ENCODE measurements around the gene IGSF10. TPM values are rescaled to one million over a fixed set of nuclear protein-coding genes. Genes with fewer than 3 reads are reported as not detected.
"Not testable (repeated sequence)": the region's sequence is repeated elsewhere in the genome, so short reads cannot be mapped to it uniquely, and the experiment has no call there.

The IGSF10 gene, protein sequence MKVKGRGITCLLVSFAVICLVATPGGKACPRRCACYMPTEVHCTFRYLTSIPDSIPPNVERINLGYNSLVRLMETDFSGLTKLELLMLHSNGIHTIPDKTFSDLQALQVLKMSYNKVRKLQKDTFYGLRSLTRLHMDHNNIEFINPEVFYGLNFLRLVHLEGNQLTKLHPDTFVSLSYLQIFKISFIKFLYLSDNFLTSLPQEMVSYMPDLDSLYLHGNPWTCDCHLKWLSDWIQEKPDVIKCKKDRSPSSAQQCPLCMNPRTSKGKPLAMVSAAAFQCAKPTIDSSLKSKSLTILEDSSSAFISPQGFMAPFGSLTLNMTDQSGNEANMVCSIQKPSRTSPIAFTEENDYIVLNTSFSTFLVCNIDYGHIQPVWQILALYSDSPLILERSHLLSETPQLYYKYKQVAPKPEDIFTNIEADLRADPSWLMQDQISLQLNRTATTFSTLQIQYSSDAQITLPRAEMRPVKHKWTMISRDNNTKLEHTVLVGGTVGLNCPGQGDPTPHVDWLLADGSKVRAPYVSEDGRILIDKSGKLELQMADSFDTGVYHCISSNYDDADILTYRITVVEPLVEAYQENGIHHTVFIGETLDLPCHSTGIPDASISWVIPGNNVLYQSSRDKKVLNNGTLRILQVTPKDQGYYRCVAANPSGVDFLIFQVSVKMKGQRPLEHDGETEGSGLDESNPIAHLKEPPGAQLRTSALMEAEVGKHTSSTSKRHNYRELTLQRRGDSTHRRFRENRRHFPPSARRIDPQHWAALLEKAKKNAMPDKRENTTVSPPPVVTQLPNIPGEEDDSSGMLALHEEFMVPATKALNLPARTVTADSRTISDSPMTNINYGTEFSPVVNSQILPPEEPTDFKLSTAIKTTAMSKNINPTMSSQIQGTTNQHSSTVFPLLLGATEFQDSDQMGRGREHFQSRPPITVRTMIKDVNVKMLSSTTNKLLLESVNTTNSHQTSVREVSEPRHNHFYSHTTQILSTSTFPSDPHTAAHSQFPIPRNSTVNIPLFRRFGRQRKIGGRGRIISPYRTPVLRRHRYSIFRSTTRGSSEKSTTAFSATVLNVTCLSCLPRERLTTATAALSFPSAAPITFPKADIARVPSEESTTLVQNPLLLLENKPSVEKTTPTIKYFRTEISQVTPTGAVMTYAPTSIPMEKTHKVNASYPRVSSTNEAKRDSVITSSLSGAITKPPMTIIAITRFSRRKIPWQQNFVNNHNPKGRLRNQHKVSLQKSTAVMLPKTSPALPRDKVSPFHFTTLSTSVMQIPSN (N-terminal part only)
- total RNA-seq = not detected
- not detected for polyA plus RNA-seq

DNA sequence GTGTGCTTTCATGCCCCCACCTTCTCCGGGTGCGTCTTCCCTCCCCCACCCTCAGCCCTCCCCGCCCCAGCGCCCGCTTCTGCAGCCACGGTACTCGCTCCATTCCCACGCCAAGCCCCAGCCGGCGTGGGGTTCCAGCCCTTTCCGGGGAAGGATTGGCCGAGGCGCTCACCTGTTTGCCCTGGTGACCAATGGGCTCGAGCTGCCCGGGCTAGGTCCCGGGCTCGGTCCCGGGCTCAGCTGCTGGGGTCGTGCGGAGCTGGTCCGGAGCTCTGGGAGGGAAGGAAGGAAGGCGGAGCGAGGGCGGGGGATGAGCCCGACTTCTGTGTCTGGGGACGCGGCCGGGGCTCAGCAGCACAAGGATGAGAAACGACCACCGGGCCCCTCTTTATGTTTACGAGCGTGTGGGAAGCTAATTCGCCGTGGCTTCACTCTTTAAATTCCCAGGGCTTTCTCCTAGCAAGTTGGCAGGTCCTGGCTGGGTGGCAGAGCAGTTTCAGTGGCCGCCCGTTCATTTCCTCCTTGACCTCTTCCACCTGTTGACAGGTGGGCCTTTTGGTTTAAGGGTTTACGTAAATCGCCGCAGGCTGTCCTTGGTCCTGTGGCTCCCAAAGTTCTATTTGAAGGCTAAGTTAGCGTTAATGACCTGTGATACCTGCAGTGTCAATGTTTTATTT lies at the start of gene IGSF10:
Gene IGSF10, minus strand, starts transcription at position 288 of the 677 bp plus-strand sequence. CDS start 2,352 bp downstream, outside the sequence.
- no peak within 1 kb of the TSS for H3K27ac ChIP-seq (ENCODE audit: low read depth, low read length)
- ChIA-PET CTCF (ENCODE audit: partially characterized antibody) (interaction anchor here (1.1 to 1.2 kb wide), 2 partner anchors 12 kb away, joined by 3 read pairs; no protein-coding TSS in a partner anchor), POLR2A (ENCODE audit: partially characterized antibody) (no interaction called here)
- no peak for DNase-seq
- intact Hi-C loops (cut with micrococcal nuclease) = no loop called here
- H3K36me3 ChIP-seq (ENCODE audit: insufficient read depth, low read length) = no peaks in the 10 kb centered on the region
- peaks cover 15 to 17% of the 10 kb centered on the region in 2 donors for H3K27me3 Mint-ChIP-seq
- H3K27ac Mint-ChIP-seq = no peak within 1 kb of the TSS
- no peaks in the 10 kb centered on the region for H3K9me3 ChIP-seq (ENCODE audit: control insufficient read depth in 1 of 2, low read length in 2 of 2)
- no peak within 1 kb of the TSS for H3K4me3 ChIP-seq (ENCODE audit: low read length in 2 of 2)
- no peaks in the 10 kb centered on the region for H3K9me3 Mint-ChIP-seq
- H3K27me3 ChIP-seq (ENCODE audit: insufficient read depth, low read length) = no peaks in the 10 kb centered on the region
- peak within 1 kb of the TSS in 6 of 8 donors; percentile 26 to 67 (median 54) for H3K4me3 Mint-ChIP-seq
- H3K36me3 Mint-ChIP-seq = no peaks in the 10 kb centered on the region
- no peaks in the 10 kb centered on the region for H3K4me1 ChIP-seq (ENCODE audit: insufficient read depth, low read length)
- peaks cover 0 to 6% (median 2%) of the 10 kb centered on the region in 4 donors for H3K4me1 Mint-ChIP-seq

GRCh38 chr3:151509468-151510135 lies 48.7 kb upstream of the IGSF10 start:
- Mint-ChIP-seq H3K9me3 (peaks cover 0 to 15% (median 13%) of the 10 kb centered on the region in 8 donors), H3K27me3 (peaks cover 7 to 13% of the 10 kb centered on the region in 2 donors)
- H3K4me1 Mint-ChIP-seq = not testable (repeated sequence)

GRCh38 chr3:151504606-151505005 lies 43.7 kb upstream of the IGSF10 start:
- Mint-ChIP-seq H3K4me3 (no peak overlapping the region), H3K27ac (no peak overlapping the region), H3K4me1 (no peaks in the 10 kb centered on the region), H3K36me3 (no peaks in the 10 kb centered on the region), H3K27me3 (peaks cover 2 to 5% of the 10 kb centered on the region in 2 donors), H3K9me3 (peaks cover 0 to 4% (median 0%) of the 10 kb centered on the region in 8 donors)
- no peaks in the 10 kb centered on the region for H3K4me1 ChIP-seq (ENCODE audit: insufficient read depth, low read length)
- H3K4me3 ChIP-seq (ENCODE audit: low read length in 2 of 2) = no peak overlapping the region
- H3K27me3 ChIP-seq (ENCODE audit: insufficient read depth, low read length) = no peaks in the 10 kb centered on the region
- ChIA-PET CTCF (ENCODE audit: partially characterized antibody) (no interaction called here), POLR2A (ENCODE audit: partially characterized antibody) (no interaction called here)
- DNase-seq = no peak
- no peak overlapping the region for H3K27ac ChIP-seq (ENCODE audit: low read depth, low read length)
- no peaks in the 10 kb centered on the region for H3K9me3 ChIP-seq (ENCODE audit: control insufficient read depth in 1 of 2, low read length in 2 of 2)
- intact Hi-C loops (cut with micrococcal nuclease) = no loop called here
- H3K36me3 ChIP-seq (ENCODE audit: insufficient read depth, low read length) = no peaks in the 10 kb centered on the region

More at GRCh38 chr3:151509468-151510135, 48.7 kb upstream of the IGSF10 start:
- H3K9me3 ChIP-seq (ENCODE audit: control insufficient read depth in 1 of 2, low read length in 2 of 2); H3K4me3 ChIP-seq (ENCODE audit: low read length in 2 of 2); POLR2A ChIA-PET (ENCODE audit: partially characterized antibody); H3K27ac ChIP-seq (ENCODE audit: low read depth, low read length); H3K27ac Mint-ChIP-seq; DNase-seq; H3K4me3 Mint-ChIP-seq; H3K4me1 ChIP-seq (ENCODE audit: insufficient read depth, low read length); H3K36me3 ChIP-seq (ENCODE audit: insufficient read depth, low read length); CTCF ChIA-PET (ENCODE audit: partially characterized antibody); intact Hi-C loops (cut with micrococcal nuclease); H3K27me3 ChIP-seq (ENCODE audit: insufficient read depth, low read length); H3K36me3 Mint-ChIP-seq: not testable (repeated sequence)

DNA sequence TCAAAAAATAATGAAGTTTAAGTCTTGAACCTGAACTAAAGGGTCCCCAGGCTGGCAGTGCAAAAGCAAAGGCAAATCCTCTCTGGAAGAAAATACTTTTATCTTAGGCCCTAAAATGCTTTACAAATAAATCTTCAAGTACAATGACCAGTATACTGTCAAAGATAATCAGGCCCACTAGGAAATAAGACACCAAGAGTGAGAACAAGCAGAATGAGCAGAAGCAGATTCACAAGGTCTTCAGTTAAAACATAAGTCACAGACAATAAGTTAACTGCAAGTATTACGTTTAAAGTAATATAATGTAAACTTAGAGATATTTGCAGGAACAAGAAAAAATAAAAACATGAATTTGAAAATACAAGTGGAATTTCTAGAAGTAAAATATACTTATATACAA lies 42.2 kb upstream of the IGSF10 start:
- Mint-ChIP-seq H3K36me3 (no peaks in the 10 kb centered on the region), H3K27ac (no peak overlapping the region), H3K27me3 (peaks cover 0 to 3% of the 10 kb centered on the region in 2 donors), H3K9me3 (peaks cover 0 to 2% (median 0%) of the 10 kb centered on the region in 8 donors), H3K4me3 (no peak overlapping the region), H3K4me1 (no peaks in the 10 kb centered on the region)
- ChIA-PET CTCF (ENCODE audit: partially characterized antibody) (no interaction called here), POLR2A (ENCODE audit: partially characterized antibody) (no interaction called here)
- Histone ChIP-seq H3K36me3 (ENCODE audit: insufficient read depth, low read length) (no peaks in the 10 kb centered on the region), H3K27ac (ENCODE audit: low read depth, low read length) (no peak overlapping the region), H3K27me3 (ENCODE audit: insufficient read depth, low read length) (no peaks in the 10 kb centered on the region), H3K9me3 (ENCODE audit: control insufficient read depth in 1 of 2, low read length in 2 of 2) (no peaks in the 10 kb centered on the region), H3K4me1 (ENCODE audit: insufficient read depth, low read length) (no peaks in the 10 kb centered on the region), H3K4me3 (ENCODE audit: low read length in 2 of 2) (no peak overlapping the region)
- intact Hi-C loops (cut with micrococcal nuclease) = no loop called here
- no peak for DNase-seq

- Mint-ChIP-seq H3K9me3 (peaks cover 0 to 3% (median 0%) of the 10 kb centered on the region in 8 donors), H3K27ac (no peak overlapping the region), H3K27me3 (peaks cover 0 to 1% of the 10 kb centered on the region in 2 donors), H3K4me3 (no peak overlapping the region), H3K36me3 (no peaks in the 10 kb centered on the region), H3K4me1 (no peaks in the 10 kb centered on the region)
- H3K27ac ChIP-seq (ENCODE audit: low read depth, low read length) = no peak overlapping the region
- intact Hi-C loops (cut with micrococcal nuclease) = no loop called here
- no peaks in the 10 kb centered on the region for H3K36me3 ChIP-seq (ENCODE audit: insufficient read depth, low read length)
- no peak overlapping the region for H3K4me3 ChIP-seq (ENCODE audit: low read length in 2 of 2)
- H3K4me1 ChIP-seq (ENCODE audit: insufficient read depth, low read length) = no peaks in the 10 kb centered on the region
- no peak for DNase-seq
- POLR2A ChIA-PET (ENCODE audit: partially characterized antibody) = no interaction called here
- H3K9me3 ChIP-seq (ENCODE audit: control insufficient read depth in 1 of 2, low read length in 2 of 2) = no peaks in the 10 kb centered on the region
- CTCF ChIA-PET (ENCODE audit: partially characterized antibody) = no interaction called here
- no peaks in the 10 kb centered on the region for H3K27me3 ChIP-seq (ENCODE audit: insufficient read depth, low read length)
Observed at GRCh38 chr3:151501923-151502632, 41.2 kb upstream of the IGSF10 start.

Measured in CD4-positive, alpha-beta memory T cell (primary cell).